ENCODE data around the gene RAB41. TPM values are rescaled to one million over a fixed set of nuclear protein-coding genes. Genes with fewer than 3 reads are reported as not detected.
A peak's percentile ranks its signal among the peaks of the same experiment; 100 is the strongest.
"Not testable (repeated sequence)": the region's sequence is repeated elsewhere in the genome, so short reads cannot be mapped to it uniquely, and the experiment has no call there.

Gene RAB41
- total RNA-seq, 2 experiments from 2014 or later, result not detected

GRCh38 chrX:70257423-70258288 lies 24.3 kb upstream of the RAB41 start:
- CTCF ChIA-PET, result no interaction called here
- DNase-seq, result no peak
- H3K27ac Mint-ChIP-seq, result no peak overlapping the region
- H3K4me1 Mint-ChIP-seq (ENCODE audit: low read depth), result peaks cover 19% of the 10 kb centered on the region
- H3K4me3 Mint-ChIP-seq, result no peak overlapping the region
- intact Hi-C loops (cut with micrococcal nuclease), result no loop called here
- H3K36me3 Mint-ChIP-seq (ENCODE audit: low read depth), result no peaks in the 10 kb centered on the region
- H3K27me3 Mint-ChIP-seq (ENCODE audit: low read depth), result no peaks in the 10 kb centered on the region
- no peaks in the 10 kb centered on the region for H3K9me3 Mint-ChIP-seq

- no peak for DNase-seq
- Mint-ChIP-seq H3K4me1 (ENCODE audit: low read depth) (no peaks in the 10 kb centered on the region), H3K36me3 (ENCODE audit: low read depth) (no peaks in the 10 kb centered on the region), H3K4me3 (no peak within 1 kb of the TSS), H3K27me3 (ENCODE audit: low read depth) (no peaks in the 10 kb centered on the region), H3K27ac (no peak within 1 kb of the TSS), H3K9me3 (no peaks in the 10 kb centered on the region)
- CTCF ChIA-PET, result no interaction called here
- intact Hi-C loops (cut with micrococcal nuclease), result no loop called here
Measured at GRCh38 chrX:70260104-70260503, 21.9 kb upstream of the RAB41 start, which contains the start of gene P2RY4. P2RY4 (minus strand) TSS chrX:70260204; CDS start chrX:70259624, 580 bp downstream.

- peak; percentile 59 for DNase-seq
- no peaks in the 10 kb centered on the region for H3K9me3 Mint-ChIP-seq
- intact Hi-C loops (cut with micrococcal nuclease), result loop anchor here (1.0 to 2.0 kb wide), 2 partner anchors 66 to 130 kb away; partner anchors contain the start of gene IGBP1
- H3K36me3 Mint-ChIP-seq (ENCODE audit: low read depth), result no peaks in the 10 kb centered on the region
- H3K4me1 Mint-ChIP-seq (ENCODE audit: low read depth), result no peaks in the 10 kb centered on the region
- H3K27ac Mint-ChIP-seq, result no peak overlapping the region
- no peak overlapping the region for H3K4me3 Mint-ChIP-seq
- no peaks in the 10 kb centered on the region for H3K27me3 Mint-ChIP-seq (ENCODE audit: low read depth)
- CTCF ChIA-PET, result interaction anchor here (0.7 to 1.0 kb wide), 2 partner anchors 10 to 66 kb away, joined by 4 read pairs; no protein-coding TSS in a partner anchor
Measured at GRCh38 chrX:70262952-70263567, 18.9 kb upstream of the RAB41 start.

- DNase-seq, result no peak
- H3K27me3 Mint-ChIP-seq (ENCODE audit: low read depth), result no peaks in the 10 kb centered on the region
- no peaks in the 10 kb centered on the region for H3K9me3 Mint-ChIP-seq
- intact Hi-C loops (cut with micrococcal nuclease), result no loop called here
- no peaks in the 10 kb centered on the region for H3K4me1 Mint-ChIP-seq (ENCODE audit: low read depth)
- no peak overlapping the region for H3K27ac Mint-ChIP-seq
- H3K36me3 Mint-ChIP-seq (ENCODE audit: low read depth), result no peaks in the 10 kb centered on the region
- no peak overlapping the region for H3K4me3 Mint-ChIP-seq
- CTCF ChIA-PET, result no interaction called here
Measured at GRCh38 chrX:70264784-70265183, 17.2 kb upstream of the RAB41 start.

- H3K9me3 Mint-ChIP-seq, result no peaks in the 10 kb centered on the region
- intact Hi-C loops (cut with micrococcal nuclease), result no loop called here
- CTCF ChIA-PET, result interaction anchor here (0.5 to 0.6 kb wide), 2 partner anchors 71 to 146 kb away, joined by 3 read pairs; no protein-coding TSS in a partner anchor
- DNase-seq, result no peak
- no peaks in the 10 kb centered on the region for H3K27me3 Mint-ChIP-seq (ENCODE audit: low read depth)
- no peak within 1 kb of the TSS for H3K27ac Mint-ChIP-seq
- H3K36me3 Mint-ChIP-seq (ENCODE audit: low read depth), result no peaks in the 10 kb centered on the region
- H3K4me1 Mint-ChIP-seq (ENCODE audit: low read depth), result no peaks in the 10 kb centered on the region
- H3K4me3 Mint-ChIP-seq, result no peak within 1 kb of the TSS
Measured at GRCh38 chrX:70268034-70268433, 13.9 kb upstream of the RAB41 start, which contains the start of gene ARR3. ARR3 (plus strand) TSS chrX:70268334; CDS start chrX:70269386, 1,052 bp downstream.

GRCh38 chrX:70274029-70274428 lies 7.9 kb upstream of the RAB41 start:
- H3K36me3 Mint-ChIP-seq (ENCODE audit: low read depth); intact Hi-C loops (cut with micrococcal nuclease); H3K27me3 Mint-ChIP-seq (ENCODE audit: low read depth); H3K4me3 Mint-ChIP-seq; DNase-seq; CTCF ChIA-PET; H3K4me1 Mint-ChIP-seq (ENCODE audit: low read depth); H3K27ac Mint-ChIP-seq; H3K9me3 Mint-ChIP-seq: not testable (repeated sequence)

- no peaks in the 10 kb centered on the region for H3K4me1 Mint-ChIP-seq (ENCODE audit: low read depth)
- no peaks in the 10 kb centered on the region for H3K27me3 Mint-ChIP-seq (ENCODE audit: low read depth)
- peaks cover 11% of the 10 kb centered on the region for H3K36me3 Mint-ChIP-seq (ENCODE audit: low read depth)
Measured at GRCh38 chrX:70279081-70279480, 2.9 kb upstream of the RAB41 start.

GRCh38 chrX:70280573-70280972 lies 1.4 kb upstream of the RAB41 start:
- Mint-ChIP-seq H3K4me3 (no peak overlapping the region), H3K27ac (no peak overlapping the region), H3K27me3 (ENCODE audit: low read depth) (no peaks in the 10 kb centered on the region), H3K36me3 (ENCODE audit: low read depth) (peaks cover 11% of the 10 kb centered on the region), H3K9me3 (no peaks in the 10 kb centered on the region), H3K4me1 (ENCODE audit: low read depth) (no peaks in the 10 kb centered on the region)
- CTCF ChIA-PET, result no interaction called here
- DNase-seq, result no peak
- intact Hi-C loops (cut with micrococcal nuclease), result no loop called here

More at GRCh38 chrX:70279081-70279480, 2.9 kb upstream of the RAB41 start:
- no peak overlapping the region for H3K4me3 Mint-ChIP-seq
- H3K27ac Mint-ChIP-seq, result no peak overlapping the region
- no peak for DNase-seq
- intact Hi-C loops (cut with micrococcal nuclease), result no loop called here
- CTCF ChIA-PET, result no interaction called here
- no peaks in the 10 kb centered on the region for H3K9me3 Mint-ChIP-seq

- Mint-ChIP-seq H3K27me3 (ENCODE audit: low read depth) (no peaks in the 10 kb centered on the region), H3K9me3 (no peaks in the 10 kb centered on the region), H3K36me3 (ENCODE audit: low read depth) (peaks cover 8% of the 10 kb centered on the region), H3K4me1 (ENCODE audit: low read depth) (peaks cover 5% of the 10 kb centered on the region), H3K27ac (peak overlapping the region; percentile 83), H3K4me3 (peak overlapping the region; percentile 90)
- DNase-seq, result no peak
- intact Hi-C loops (cut with micrococcal nuclease), result loop anchor here (1.0 kb wide), 1 partner anchor 156 kb away; the partner anchor contains the start of gene IGBP1
- CTCF ChIA-PET, result interaction anchor here (1.0 to 1.2 kb wide), 2 partner anchors 123 to 376 kb away, joined by 3 to 4 read pairs; no protein-coding TSS in a partner anchor
Measured at GRCh38 chrX:70289168-70289792, 7.3 kb downstream of the RAB41 start.

- peak within 1 kb of the TSS; percentile 90 for H3K4me3 Mint-ChIP-seq
- peaks cover 8% of the 10 kb centered on the region for H3K36me3 Mint-ChIP-seq (ENCODE audit: low read depth)
- no peaks in the 10 kb centered on the region for H3K27me3 Mint-ChIP-seq (ENCODE audit: low read depth)
- CTCF ChIA-PET, result interaction anchor here (0.8 to 1.8 kb wide), 5 partner anchors 48 to 375 kb away, joined by 3 to 6 read pairs (median 3); partner anchors contain the start of gene IGBP1
- intact Hi-C loops (cut with micrococcal nuclease), result loop anchor here (1.0 to 2.0 kb wide), 3 partner anchors 93 to 157 kb away; partner anchors contain the start of gene IGBP1
- H3K4me1 Mint-ChIP-seq (ENCODE audit: low read depth), result peaks cover 5% of the 10 kb centered on the region
- H3K27ac Mint-ChIP-seq, result peak within 1 kb of the TSS; percentile 83
- no peaks in the 10 kb centered on the region for H3K9me3 Mint-ChIP-seq
- peak; percentile 86 for DNase-seq
Measured at GRCh38 chrX:70289793-70290770, 8.1 kb downstream of the RAB41 start, which contains the start of the genes KIF4A and PDZD11. KIF4A (plus strand) TSS chrX:70290104; CDS start chrX:70290459, 355 bp downstream. PDZD11 (minus strand) TSS chrX:70289927; CDS start chrX:70289341, 586 bp downstream.

GRCh38 chrX:70292788-70293187 lies 10.8 kb downstream of the RAB41 start:
- Mint-ChIP-seq H3K36me3 (ENCODE audit: low read depth) (peaks cover 3% of the 10 kb centered on the region), H3K27ac (no peak overlapping the region), H3K9me3 (no peaks in the 10 kb centered on the region), H3K4me3 (no peak overlapping the region), H3K4me1 (ENCODE audit: low read depth) (peaks cover 5% of the 10 kb centered on the region), H3K27me3 (ENCODE audit: low read depth) (no peaks in the 10 kb centered on the region)
- CTCF ChIA-PET, result no interaction called here
- DNase-seq, result no peak
- intact Hi-C loops (cut with micrococcal nuclease), result no loop called here
